Neutrophil (primary cell): ENCODE results near the gene FARSA.

Experiments used
- H3K27ac ChIP-seq: fragments of 200-600 bp; sonication (generic); 2 replicates; pipeline ENCODE4 v1.5.1; 2016; ENCODE audit warnings: mild to moderate bottlenecking, moderate library complexity
- H3K27me3 ChIP-seq: fragments of 200-600 bp; sonication (generic); 2 replicates; pipeline ENCODE4 v1.6.0; 2016; ENCODE audit warnings: mild to moderate bottlenecking
- H3K36me3 ChIP-seq: fragments of 200-600 bp; sonication (generic); 2 replicates; pipeline ENCODE4 v1.5.1; 2017
- H3K4me1 ChIP-seq, 2 experiments: fragments of 200-600 bp in 1 of 2; sonication (generic) in 1 of 2; 1 replicate in 1 of 2; 2 replicates in 1 of 2; pipeline versions ENCODE4 v1.5.1 to v1.6.1; 2013 to 2016; ENCODE audit warnings: low read depth in 1 of 2, low read length in 1 of 2, mild to moderate bottlenecking in 1 of 2, moderate library complexity in 1 of 2; ENCODE audit not compliant: control insufficient read depth in 1 of 2, insufficient read depth in 1 of 2
- H3K4me3 ChIP-seq, 2 experiments: fragments of 200-600 bp in 1 of 2; sonication (generic) in 1 of 2; 1 replicate in 1 of 2; 2 replicates in 1 of 2; pipeline ENCODE4 v1.5.1; 2013 to 2016; ENCODE audit warnings: low read depth in 1 of 2, low read length in 1 of 2, mild to moderate bottlenecking in 1 of 2, moderate library complexity in 1 of 2
- H3K9me3 ChIP-seq: fragments of 200-600 bp; sonication (generic); 2 replicates; pipeline ENCODE4 v1.5.1; 2016
- CTCF ChIP-seq: fragments of 200-600 bp; sonication (generic); IDR thresholded peaks from 2 replicates; pipeline ENCODE4 v1.5.1; 2016; ENCODE audit warnings: antibody characterized with exemption

FARSA gene

GRCh38 chr19:12974301-12975220 lies 41.0 kb upstream of the FARSA start:
- no peaks in the 10 kb centered on the region for H3K9me3 ChIP-seq
- H3K4me1 ChIP-seq: no peaks in the 10 kb centered on the region
- H3K36me3 ChIP-seq: no peaks in the 10 kb centered on the region
- peaks cover 10% of the 10 kb centered on the region for H3K27me3 ChIP-seq
- no peak for TF ChIP-seq CTCF
- no peak overlapping the region for H3K4me3 ChIP-seq
- no peak overlapping the region for H3K27ac ChIP-seq

GRCh38 chr19:12973236-12973635 lies 39.7 kb upstream of the FARSA start:
- TF ChIP-seq CTCF: no peak
- no peaks in the 10 kb centered on the region for H3K9me3 ChIP-seq
- no peaks in the 10 kb centered on the region for H3K36me3 ChIP-seq
- no peaks in the 10 kb centered on the region for H3K4me1 ChIP-seq
- no peak overlapping the region for H3K4me3 ChIP-seq
- H3K27ac ChIP-seq: no peak overlapping the region
- peaks cover 10% of the 10 kb centered on the region for H3K27me3 ChIP-seq

- H3K9me3 ChIP-seq: no peaks in the 10 kb centered on the region
- H3K4me1 ChIP-seq: peaks cover 3% of the 10 kb centered on the region in 2 experiments
- no peak overlapping the region for H3K4me3 ChIP-seq
- H3K36me3 ChIP-seq: no peaks in the 10 kb centered on the region
- H3K27me3 ChIP-seq: peaks cover 8% of the 10 kb centered on the region
- H3K27ac ChIP-seq: no peak overlapping the region
- TF ChIP-seq CTCF: no peak
These were observed 36.7 kb upstream of the FARSA start for GRCh38 chr19:12970070-12970820.

GRCh38 chr19:12969292-12969988 lies 35.9 kb upstream of the FARSA start, which contains the start of gene DAND5:
DAND5 (plus strand) TSS chr19:12969576; CDS start chr19:12969661, 85 bp downstream.
- TF ChIP-seq CTCF: no peak
- Histone ChIP-seq H3K9me3 (no peaks in the 10 kb centered on the region), H3K36me3 (no peaks in the 10 kb centered on the region), H3K4me3 (no peak within 1 kb of the TSS), H3K27me3 (no peaks in the 10 kb centered on the region), H3K27ac (no peak within 1 kb of the TSS), H3K4me1 (peaks cover 7 to 8% of the 10 kb centered on the region in 2 experiments)

- peaks cover 7 to 8% of the 10 kb centered on the region in 2 experiments for H3K4me1 ChIP-seq
- H3K9me3 ChIP-seq: no peaks in the 10 kb centered on the region
- no peaks in the 10 kb centered on the region for H3K27me3 ChIP-seq
- H3K27ac ChIP-seq: no peak overlapping the region
- H3K36me3 ChIP-seq: no peaks in the 10 kb centered on the region
- H3K4me3 ChIP-seq: no peak overlapping the region
- no peak for TF ChIP-seq CTCF
These were observed 34.4 kb upstream of the FARSA start for GRCh38 chr19:12967907-12968306.
